MCF 10A (cell line): ENCODE measurements around the gene FBXW4. TPM values are rescaled to one million over a fixed set of nuclear protein-coding genes. Genes with fewer than 3 reads are reported as not detected.

Source experiments
- BruUV-seq: library from RNA; stranded (reverse); fragments of 400-500 nt; replicated peaks from 2 replicates; lab custom pipeline; 2021; lab: Mats Ljungman, UMichigan
- CTCF ChIA-PET: fragments of 300-600 bp; sonication (Branson Sonifier 250); formaldehyde crosslinking; extraction: SDS; loops from one replicate; lab custom pipeline; 2021; ENCODE audit warnings: antibody characterized with exemption, inconsistent platforms; lab: Yijun Ruan, JAX
- POLR2A ChIA-PET: fragments of 300-600, 350-650 bp; sonication (Branson Sonifier 250); formaldehyde crosslinking; extraction: SDS; loops from one replicate; lab custom pipeline; 2020; ENCODE audit warnings: antibody characterized with exemption, inconsistent platforms; lab: Yijun Ruan, JAX
- DNase-seq: peaks from one replicate; pipeline ENCODE4 v3.0.0-alpha.2; 2018; ENCODE audit not compliant: unreplicated experiment
- H3K27ac Mint-ChIP-seq: one replicate; pipeline ENCODE4 v1.8.0; 2022; ENCODE audit warnings: mild to moderate bottlenecking, low read depth, mixed read lengths; ENCODE audit not compliant: unreplicated experiment
- H3K27me3 Mint-ChIP-seq: one replicate; pipeline ENCODE4 v1.8.0; 2022; ENCODE audit warnings: mixed read lengths; ENCODE audit not compliant: insufficient read depth, unreplicated experiment
- H3K36me3 Mint-ChIP-seq: one replicate; pipeline ENCODE4 v1.8.0; 2022; ENCODE audit warnings: mild to moderate bottlenecking, moderate library complexity, mixed read lengths; ENCODE audit not compliant: insufficient read depth, unreplicated experiment
- H3K4me1 Mint-ChIP-seq: one replicate; pipeline ENCODE4 v1.8.0; 2022; ENCODE audit warnings: mixed read lengths; ENCODE audit not compliant: insufficient read depth, unreplicated experiment
- H3K4me3 Mint-ChIP-seq: one replicate; pipeline ENCODE4 v1.8.0; 2022; ENCODE audit warnings: mild to moderate bottlenecking, moderate library complexity, mixed read lengths; ENCODE audit not compliant: unreplicated experiment
- H3K9me3 Mint-ChIP-seq: one replicate; pipeline ENCODE4 v1.8.0; 2022; ENCODE audit warnings: mixed read lengths; ENCODE audit not compliant: unreplicated experiment
- intact Hi-C: fragments of 100-400 bp; cut with micrococcal nuclease; formaldehyde crosslinking; loops from 2 replicates; pipeline ENCODE4 v1.14.1; 2022
- total RNA-seq: library from RNA; stranded (reverse); gene quantifications from 2 replicates; pipeline ENCODE4 v1.2.3, GENCODE V29; 2022
- TF ChIP-seq, protein P1 (sequence below): fragments of 200-600 bp; IDR thresholded peaks from one replicate; pipeline ENCODE4 v1.8.0; 2022; ENCODE audit warnings: antibody characterized with exemption, mild to moderate bottlenecking; ENCODE audit not compliant: unreplicated experiment

Gene FBXW4
- total RNA-seq, 1 experiment from 2014 or later, result 52.1 TPM

DNA sequence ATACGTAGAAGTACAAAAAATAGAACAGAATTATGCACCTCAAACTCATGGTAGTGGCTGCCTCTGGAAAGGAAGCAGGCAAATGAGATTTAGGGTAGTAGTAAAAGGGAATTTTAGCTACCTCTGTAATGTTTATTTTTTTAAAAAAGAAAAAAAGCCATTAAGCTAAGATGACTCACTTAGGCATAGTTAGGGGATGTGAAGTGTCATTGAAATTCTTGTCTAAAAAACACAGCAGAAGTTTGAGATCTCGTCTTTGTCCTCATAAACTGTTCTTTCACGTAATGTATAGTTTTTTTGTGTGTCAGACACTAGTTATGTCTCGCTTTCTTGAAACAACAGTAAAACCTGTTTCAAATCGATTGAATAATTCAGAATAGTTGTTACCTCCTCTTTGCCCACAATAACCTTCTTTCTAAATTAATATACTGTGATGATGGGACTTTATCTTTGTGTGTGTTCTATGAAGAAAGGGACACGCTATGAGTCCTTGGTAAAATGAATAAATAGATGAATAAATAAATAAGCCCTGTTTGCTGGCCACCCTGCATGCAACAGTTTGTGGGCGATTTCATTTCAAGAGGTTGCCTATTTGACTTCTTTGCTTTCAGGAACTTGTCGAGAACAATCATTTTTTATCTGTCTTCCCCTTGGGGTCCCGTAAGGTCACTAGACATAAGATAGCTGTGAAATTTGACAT lies 14.5 kb upstream of the FBXW4 start:
- ChIA-PET POLR2A (interaction anchor here (0.6 to 1.0 kb wide), 2 partner anchors 9 to 25 kb away, joined by 3 read pairs; no protein-coding TSS in a partner anchor), CTCF (interaction anchor here (0.6 to 0.9 kb wide), 2 partner anchors 71 to 93 kb away, joined by 3 to 4 read pairs; no protein-coding TSS in a partner anchor)
- no TSS peak for BruUV-seq
- Mint-ChIP-seq H3K4me1 (no peaks in the 10 kb centered on the region), H3K36me3 (no peaks in the 10 kb centered on the region), H3K27ac (no peak overlapping the region), H3K4me3 (no peak overlapping the region), H3K27me3 (peaks cover 55% of the 10 kb centered on the region), H3K9me3 (no peaks in the 10 kb centered on the region)
- intact Hi-C loops, result no loop called here
- no peak for DNase-seq
- TF ChIP-seq, protein P1, sequence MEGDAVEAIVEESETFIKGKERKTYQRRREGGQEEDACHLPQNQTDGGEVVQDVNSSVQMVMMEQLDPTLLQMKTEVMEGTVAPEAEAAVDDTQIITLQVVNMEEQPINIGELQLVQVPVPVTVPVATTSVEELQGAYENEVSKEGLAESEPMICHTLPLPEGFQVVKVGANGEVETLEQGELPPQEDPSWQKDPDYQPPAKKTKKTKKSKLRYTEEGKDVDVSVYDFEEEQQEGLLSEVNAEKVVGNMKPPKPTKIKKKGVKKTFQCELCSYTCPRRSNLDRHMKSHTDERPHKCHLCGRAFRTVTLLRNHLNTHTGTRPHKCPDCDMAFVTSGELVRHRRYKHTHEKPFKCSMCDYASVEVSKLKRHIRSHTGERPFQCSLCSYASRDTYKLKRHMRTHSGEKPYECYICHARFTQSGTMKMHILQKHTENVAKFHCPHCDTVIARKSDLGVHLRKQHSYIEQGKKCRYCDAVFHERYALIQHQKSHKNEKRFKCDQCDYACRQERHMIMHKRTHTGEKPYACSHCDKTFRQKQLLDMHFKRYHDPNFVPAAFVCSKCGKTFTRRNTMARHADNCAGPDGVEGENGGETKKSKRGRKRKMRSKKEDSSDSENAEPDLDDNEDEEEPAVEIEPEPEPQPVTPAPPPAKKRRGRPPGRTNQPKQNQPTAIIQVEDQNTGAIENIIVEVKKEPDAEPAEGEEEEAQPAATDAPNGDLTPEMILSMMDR, result no peak

DNA sequence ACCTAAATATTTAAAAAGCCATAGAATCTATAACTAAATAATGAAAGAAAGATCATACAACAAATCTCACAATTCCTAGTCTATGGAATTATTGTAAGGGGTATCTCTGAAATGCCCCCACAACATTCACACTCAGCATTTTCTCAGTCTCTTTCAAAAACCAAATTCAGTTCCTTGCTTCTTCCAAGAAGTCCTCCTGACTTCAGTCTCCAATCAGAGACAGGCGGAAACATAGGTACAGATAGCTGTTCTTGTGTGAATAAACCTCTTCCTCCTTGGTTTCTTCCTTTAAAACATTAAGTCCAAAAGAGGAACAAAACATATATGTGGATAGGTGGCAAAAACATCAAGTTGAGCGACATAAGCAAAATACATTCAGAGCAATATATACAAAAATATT lies 13.9 kb upstream of the FBXW4 start:
- H3K27ac Mint-ChIP-seq, result no peak overlapping the region
- peaks cover 55% of the 10 kb centered on the region for H3K27me3 Mint-ChIP-seq
- intact Hi-C loops, result no loop called here
- no peak overlapping the region for H3K4me3 Mint-ChIP-seq
- H3K9me3 Mint-ChIP-seq, result no peaks in the 10 kb centered on the region
- BruUV-seq, result no TSS peak
- ChIA-PET POLR2A (interaction anchor here (1.0 kb wide), 1 partner anchor 9 kb away, joined by 3 read pairs; no protein-coding TSS in a partner anchor), CTCF (no interaction called here)
- TF ChIP-seq, protein P1, result no peak
- no peak for DNase-seq
- no peaks in the 10 kb centered on the region for H3K36me3 Mint-ChIP-seq
- H3K4me1 Mint-ChIP-seq, result no peaks in the 10 kb centered on the region

DNA sequence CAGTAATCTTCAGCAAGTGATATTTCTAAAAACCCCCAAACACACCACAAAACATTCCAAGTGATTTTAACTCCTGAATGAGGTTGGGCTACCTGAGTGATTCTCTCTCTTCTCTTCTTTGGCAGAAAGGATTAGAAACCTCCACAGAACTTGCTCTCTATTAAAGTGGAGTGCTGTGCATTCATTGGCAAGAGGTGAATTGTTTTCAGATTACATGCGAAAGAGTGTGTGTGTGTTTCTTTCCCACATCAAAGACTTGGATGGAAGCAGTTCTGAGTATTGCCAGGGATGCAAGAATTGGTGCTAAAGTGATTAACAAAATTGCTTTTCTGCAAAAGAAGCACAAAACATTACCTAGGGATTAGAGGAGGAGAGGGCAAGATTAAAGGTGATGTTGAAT lies 13.1 kb upstream of the FBXW4 start:
- intact Hi-C loops, result no loop called here
- ChIA-PET POLR2A (no interaction called here), CTCF (no interaction called here)
- peaks cover 55% of the 10 kb centered on the region for H3K27me3 Mint-ChIP-seq
- DNase-seq, result no peak
- no TSS peak for BruUV-seq
- H3K9me3 Mint-ChIP-seq, result no peaks in the 10 kb centered on the region
- H3K4me1 Mint-ChIP-seq, result no peaks in the 10 kb centered on the region
- TF ChIP-seq, protein P1, result no peak
- no peaks in the 10 kb centered on the region for H3K36me3 Mint-ChIP-seq
- no peak overlapping the region for H3K4me3 Mint-ChIP-seq
- no peak overlapping the region for H3K27ac Mint-ChIP-seq

DNA sequence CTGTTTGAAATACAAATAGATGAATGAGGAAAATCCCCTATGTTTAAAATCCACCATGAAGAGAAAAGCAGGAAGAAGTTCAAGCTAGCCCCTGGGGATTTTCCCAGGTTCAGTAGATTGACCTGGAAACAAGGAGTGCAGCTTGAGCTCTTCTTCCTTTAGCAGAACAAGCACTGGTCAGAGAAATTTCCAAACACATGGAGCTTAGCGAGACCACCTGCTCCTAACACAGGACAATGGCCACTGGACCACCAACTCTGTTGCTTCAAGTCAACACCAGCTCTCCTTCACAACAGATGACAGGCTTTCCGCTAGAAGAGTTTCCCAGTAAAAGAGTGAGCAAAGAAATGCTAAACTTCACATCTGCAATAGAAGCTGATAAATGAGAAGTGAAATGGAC lies 9.4 kb upstream of the FBXW4 start:
- DNase-seq, result no peak
- Mint-ChIP-seq H3K27me3 (peaks cover 36% of the 10 kb centered on the region), H3K4me3 (no peak overlapping the region), H3K27ac (no peak overlapping the region), H3K4me1 (no peaks in the 10 kb centered on the region), H3K36me3 (peaks cover 8% of the 10 kb centered on the region), H3K9me3 (no peaks in the 10 kb centered on the region)
- CTCF ChIA-PET, result interaction anchor here (0.7 kb wide), 2 partner anchors 13 to 587 kb away, joined by 3 read pairs; no protein-coding TSS in a partner anchor
- BruUV-seq, result no TSS peak
- TF ChIP-seq, protein P1, result no peak
- intact Hi-C loops, result no loop called here
- POLR2A ChIA-PET, result interaction anchor here (0.7 to 2.9 kb wide), 2 partner anchors 9 to 11 kb away, joined by 4 to 9 read pairs; partner anchors contain the start of gene FBXW4
